GM19467 (cell line): Measurements from ENCODE around the gene TMOD3.
"Not testable (repeated sequence)": the region's sequence is repeated elsewhere in the genome, so short reads cannot be mapped to it uniquely, and the experiment has no call there.

Source experiments
- ATAC-seq: cut with Tn5 transposase; IDR thresholded peaks from one replicate; pipeline ENCODE4 v1.9.1; 2021; ENCODE audit warnings: mild to moderate bottlenecking, moderate library complexity; ENCODE audit not compliant: unreplicated experiment

The TMOD3 gene

GRCh38 chr15:51863131-51863530 lies 33.7 kb downstream of the TMOD3 start:
- no peak for ATAC-seq

DNA sequence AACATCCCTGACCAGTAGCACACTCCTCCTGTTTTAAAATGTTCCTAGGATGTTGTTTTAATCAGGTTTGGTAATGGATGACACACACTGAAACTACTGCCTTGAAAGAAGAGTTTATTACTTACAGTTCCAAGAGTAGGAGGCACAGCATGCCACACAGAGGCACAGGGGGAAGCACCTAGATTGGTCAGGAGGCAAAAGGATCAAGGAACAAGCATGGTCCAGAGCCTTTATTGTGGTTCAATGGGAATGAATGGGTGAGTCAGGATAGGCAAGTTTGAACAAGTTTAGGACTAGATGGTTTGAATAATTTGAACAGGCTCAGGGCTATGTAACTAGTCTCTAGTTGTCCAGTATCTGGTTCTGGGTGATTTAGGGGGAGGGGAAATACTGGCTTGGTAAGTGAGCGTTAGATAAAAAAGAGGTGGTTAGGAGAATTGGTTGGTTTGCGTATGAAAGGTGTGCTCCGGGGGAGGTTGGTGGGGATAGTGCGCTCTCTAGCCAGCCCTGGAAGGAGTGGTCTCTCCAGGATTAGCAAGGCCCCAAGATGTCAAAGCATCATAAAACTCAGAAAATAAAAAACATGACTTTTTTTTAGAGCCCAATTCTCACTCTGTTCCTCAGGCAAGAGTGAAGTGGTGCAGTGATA lies 35.1 kb downstream of the TMOD3 start:
- no peak for ATAC-seq

- no peak for ATAC-seq
Observed at GRCh38 chr15:51865317-51865716, 35.9 kb downstream of the TMOD3 start.

DNA sequence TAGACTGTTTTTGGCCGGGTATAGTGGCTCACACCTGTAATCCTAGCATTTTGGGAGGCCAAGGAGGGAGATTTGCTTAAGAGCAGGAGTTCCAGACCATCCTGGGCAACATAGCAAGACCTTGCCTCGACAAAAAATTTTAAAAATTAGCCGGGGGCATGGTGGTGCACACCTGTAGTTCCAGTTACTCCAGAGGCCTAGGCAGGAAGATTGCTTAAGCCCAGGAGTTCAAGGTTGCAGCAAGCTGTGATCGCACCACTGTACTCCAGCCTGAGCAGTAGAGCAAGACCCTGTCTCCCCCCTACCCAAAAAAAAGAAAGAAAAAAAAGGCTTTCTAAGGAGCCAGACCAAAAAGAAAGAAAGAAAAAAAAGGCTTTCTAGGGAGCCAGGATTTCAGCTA lies 36.7 kb downstream of the TMOD3 start:
- ATAC-seq = no peak

DNA sequence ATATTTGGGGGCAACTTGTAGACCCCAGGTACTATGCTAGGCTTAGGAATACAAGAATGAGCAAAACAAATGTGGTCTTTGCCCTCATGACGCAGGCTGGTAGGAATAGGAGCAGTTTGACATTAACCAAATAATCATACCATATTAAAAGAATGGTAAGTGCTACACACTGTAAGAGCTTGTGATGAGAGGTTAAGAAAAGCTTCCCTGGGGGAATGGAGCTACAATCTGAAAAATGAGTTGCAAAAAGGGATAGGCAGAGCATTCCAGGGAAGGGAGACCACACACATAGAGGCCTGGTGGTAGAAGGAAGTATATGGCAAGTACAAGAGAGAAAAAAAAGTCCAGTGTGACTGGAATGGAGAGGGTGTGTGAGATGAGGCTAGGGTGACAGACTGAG lies 37.3 kb downstream of the TMOD3 start:
- no peak for ATAC-seq

DNA sequence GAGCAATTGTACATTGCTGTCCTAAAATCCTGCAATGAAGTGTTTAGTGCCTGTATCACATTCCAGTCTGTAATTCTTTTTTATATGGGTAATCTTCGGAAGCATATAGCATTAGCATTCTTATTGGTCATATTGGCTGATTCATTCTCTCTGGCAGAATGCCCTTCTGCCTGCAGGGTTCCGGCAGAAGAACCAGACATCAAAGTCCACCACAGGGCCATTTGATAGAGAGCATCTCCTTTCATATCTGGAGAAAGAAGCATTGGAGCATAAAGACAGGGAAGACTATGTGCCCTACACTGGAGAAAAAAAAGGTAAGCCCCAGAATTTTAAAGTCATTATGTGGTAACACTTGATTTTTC lies 39.6 kb downstream of the TMOD3 start:
- no peak for ATAC-seq

DNA sequence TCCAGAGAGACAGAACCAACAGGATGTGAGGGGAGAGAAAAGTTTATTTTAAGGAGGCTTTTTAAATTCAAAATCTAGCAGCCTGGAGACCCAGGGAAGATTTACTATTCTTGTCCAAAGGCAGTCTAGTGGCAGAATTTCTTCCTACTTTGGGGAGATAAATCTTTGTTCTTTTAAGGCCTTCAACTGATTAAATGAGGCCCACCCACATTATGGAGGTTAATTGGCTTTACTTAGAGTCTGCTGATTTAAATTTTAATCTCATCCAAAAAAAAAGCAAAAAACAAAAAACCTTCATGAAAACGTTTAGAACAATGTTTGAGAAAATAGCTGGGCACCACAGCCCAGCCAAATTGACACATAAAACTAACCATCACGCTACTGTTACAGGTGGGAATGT lies 41.3 kb downstream of the TMOD3 start:
- no peak for ATAC-seq

DNA sequence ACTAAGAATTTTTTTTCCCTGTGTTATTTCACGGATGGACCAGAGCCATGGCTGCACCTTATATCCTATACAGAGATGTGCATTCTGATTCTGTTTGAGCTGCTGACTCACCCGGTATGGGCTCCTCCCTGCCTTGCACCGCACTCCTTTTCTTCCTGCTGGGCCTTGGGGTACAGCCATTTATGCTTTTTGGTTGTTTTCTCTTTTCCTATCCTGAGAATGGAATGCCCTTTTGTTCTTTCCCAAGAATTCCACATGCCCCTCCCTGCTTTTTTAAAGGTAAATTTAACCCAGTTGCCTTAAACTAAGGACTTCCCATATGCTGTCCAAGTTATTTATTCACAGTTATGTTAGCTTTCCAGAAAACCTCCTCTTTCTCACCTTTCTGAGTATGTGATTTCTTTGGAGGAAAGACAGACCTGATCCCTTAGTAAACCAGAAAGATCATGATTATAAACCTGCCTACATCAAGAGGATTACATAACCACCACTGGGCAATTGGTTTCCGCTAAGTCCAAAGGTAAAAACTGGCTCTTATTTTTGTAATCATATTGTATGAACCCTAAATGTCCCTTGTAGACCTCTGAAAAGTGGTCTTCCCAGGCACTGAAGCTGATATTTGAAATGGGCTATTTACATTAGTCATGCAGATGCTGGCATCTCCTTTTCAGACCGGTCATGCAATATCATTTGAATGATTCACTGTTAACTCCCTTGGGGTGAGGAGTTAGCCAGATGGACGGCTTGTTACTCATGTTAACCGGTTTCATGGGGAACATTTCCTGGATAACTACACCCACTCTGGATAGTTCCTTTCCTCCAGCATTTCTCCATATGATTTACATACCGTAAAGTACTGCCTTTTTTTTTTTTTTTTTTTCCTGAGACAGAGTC lies 45.5 kb downstream of the TMOD3 start:
- no peak for ATAC-seq

GRCh38 chr15:51876169-51876568 lies 46.7 kb downstream of the TMOD3 start:
- no peak for ATAC-seq

- ATAC-seq = no peak
Observed at GRCh38 chr15:51878446-51879386, 49.3 kb downstream of the TMOD3 start.

GRCh38 chr15:51879555-51879954 lies 50.1 kb downstream of the TMOD3 start:
- ATAC-seq = no peak

GRCh38 chr15:51883271-51883837 lies 53.9 kb downstream of the TMOD3 start:
- no peak for ATAC-seq

DNA sequence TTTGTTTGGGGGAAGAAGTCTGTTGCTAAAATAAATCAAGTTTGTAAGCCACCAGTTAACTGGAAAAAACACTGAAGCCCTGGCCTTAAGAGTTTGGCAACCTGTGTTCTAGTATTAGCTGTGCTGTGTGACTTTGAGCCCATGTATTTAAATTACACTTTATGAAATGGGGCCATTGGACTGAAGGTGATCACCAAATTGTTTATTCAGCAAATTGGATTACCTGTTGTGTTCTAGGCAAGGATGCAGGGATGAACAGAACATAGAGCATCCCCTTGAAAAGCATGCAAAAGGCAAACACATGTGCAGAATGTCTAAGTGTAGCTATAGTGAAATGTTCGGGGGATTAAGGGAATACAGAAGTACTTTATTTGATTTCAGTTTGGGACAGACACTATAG lies 54.6 kb downstream of the TMOD3 start:
- no peak for ATAC-seq

GRCh38 chr15:51884517-51885236 lies 55.2 kb downstream of the TMOD3 start:
- no peak for ATAC-seq

- ATAC-seq = not testable (repeated sequence)
Observed at GRCh38 chr15:51885758-51886157, 56.3 kb downstream of the TMOD3 start.

GRCh38 chr15:51887887-51888592 lies 58.6 kb downstream of the TMOD3 start:
- no peak for ATAC-seq

DNA sequence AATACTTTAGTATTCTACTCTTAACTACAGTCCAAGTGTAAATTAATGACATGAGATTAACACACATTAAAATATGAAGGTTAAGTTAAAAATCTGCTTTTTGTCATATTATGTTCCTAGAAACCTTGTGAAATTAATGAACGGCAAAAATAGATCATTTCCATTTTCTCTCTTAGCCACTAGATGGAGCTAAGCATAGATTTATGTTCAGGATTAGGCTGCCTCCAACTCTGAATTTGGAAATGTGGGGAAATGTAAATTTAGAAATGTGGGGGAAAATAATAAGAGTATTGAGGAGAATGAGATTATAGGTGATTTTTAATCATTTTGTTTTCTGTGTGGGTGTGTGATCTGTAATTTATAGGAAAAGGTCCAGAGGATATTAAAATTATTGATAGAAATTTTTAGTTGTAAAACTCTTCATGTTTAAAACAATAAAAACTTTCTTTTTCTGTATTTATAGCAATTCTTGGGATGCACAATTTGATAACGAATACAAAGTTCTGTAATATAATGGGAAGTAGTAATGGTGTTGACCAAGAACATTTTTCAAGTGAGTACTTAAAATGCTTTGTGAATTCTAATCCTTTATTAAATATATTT lies 59.2 kb downstream of the TMOD3 start:
- no peak for ATAC-seq

GRCh38 chr15:51889486-51889885 lies 60.0 kb downstream of the TMOD3 start:
- no peak for ATAC-seq

DNA sequence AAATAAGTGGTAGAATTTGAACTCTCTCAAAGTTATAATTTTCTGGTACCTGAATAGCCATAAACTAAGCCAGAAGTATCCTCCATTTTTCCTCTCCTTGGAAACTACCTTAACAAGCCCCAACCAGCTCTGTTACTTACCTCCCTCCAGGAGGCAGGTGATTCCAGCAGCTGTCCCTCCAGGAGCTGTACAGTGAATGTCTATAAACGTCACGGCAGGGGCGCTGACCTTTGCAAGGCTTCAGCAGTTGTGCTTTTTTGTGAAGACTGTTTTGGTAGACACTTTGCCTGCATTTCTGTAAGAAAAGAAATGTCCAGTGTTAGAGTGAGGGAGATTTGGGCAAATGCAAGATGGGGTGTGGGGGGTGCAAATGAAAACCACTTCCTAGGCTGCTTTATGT lies 75.0 kb downstream of the TMOD3 start:
- no peak for ATAC-seq
